ENCODE data around the gene NUP214.
A peak's percentile ranks its signal among the peaks of the same experiment; 100 is the strongest.
"Not testable (repeated sequence)": the region's sequence is repeated elsewhere in the genome, so short reads cannot be mapped to it uniquely, and the experiment has no call there.

NUP214 gene

DNA sequence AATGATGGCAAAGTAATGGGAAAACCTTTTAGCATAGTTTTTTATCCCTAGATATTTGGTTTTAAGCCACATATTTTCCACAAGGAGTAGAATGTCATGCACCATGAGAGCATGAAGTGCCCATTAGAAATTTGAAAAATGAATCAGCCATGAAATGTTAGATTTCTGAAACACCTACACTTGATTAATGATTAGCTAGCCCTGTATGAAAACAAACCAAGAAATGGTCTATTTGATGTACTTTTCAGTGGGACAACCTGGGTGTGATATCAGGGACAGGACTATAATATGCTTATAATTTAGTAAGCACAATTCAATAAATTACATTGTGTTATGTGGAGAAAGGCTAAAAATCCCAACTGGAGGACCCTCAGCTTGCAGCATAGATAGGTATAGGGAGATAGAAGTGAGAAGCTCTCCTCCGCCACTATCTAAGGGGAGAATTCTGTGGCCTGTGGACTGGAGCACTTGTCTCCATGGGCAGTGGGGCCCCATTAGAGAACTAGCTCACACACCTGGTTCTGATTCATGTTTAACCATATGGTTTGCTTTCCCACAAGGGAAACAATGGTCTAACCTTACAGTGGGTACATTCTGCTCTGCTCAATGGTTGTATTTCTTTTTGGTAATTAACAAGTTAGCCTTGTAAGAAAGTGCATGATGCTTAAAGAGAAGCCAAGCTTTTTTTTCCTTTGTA is 35.2 kb downstream of the NUP214 start:
- no peak for DNase-seq (ENCODE audit: low spot score)

DNA sequence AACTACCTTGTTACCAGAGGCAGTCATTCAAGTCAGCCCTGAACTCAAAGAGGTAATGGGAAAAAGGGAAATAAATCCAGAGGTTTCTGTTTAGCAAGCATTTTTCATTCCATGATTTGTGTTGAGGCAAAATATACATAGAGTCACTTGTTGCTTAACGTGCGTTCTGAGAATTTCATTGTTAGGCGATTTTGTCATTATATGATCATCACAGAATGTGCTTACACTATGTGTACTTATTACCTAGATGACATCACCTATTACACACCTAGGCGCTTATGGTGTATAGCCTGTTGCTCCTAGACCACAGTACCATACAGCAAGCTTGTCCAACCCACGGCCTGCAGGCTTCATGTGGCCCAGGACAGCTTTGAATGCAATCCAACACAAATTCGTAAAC is 36.2 kb downstream of the NUP214 start:
- no peak for DNase-seq (ENCODE audit: low spot score)

DNA sequence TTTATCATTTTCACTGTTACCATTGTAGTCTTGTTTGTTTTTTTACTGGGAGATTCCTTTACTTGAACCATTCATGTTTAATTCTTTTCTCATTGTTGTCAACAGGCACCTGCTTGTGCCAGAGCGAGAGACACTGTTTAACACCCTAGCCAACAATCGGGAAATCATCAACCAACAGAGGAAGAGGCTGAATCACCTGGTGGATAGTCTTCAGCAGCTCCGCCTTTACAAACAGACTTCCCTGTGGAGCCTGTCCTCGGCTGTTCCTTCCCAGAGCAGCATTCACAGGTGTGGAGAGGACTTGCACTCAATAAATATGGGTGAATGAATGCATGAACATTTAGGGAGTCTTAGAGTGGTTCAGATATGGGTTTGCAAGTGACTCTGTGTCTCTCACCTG is 37.5 kb downstream of the NUP214 start:
- DNase-seq (ENCODE audit: low spot score), result no peak

DNA sequence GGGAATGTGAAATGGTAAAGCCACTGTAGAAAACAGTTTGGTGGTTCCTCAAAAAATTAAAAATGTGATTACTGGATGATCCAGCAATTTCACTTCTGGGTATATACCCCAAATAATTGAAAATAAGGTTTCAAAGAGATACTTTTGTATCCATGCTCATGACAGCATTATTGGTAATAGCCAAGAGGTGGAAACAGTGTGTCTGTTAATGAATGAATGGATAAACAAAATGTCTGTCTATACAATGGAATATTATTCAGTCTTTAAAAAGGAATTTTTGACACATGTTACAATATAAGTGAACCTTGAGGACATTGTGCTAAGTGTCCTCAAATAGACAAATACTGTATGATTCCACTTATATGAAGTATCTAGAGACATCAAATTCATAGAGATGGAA is 40.1 kb downstream of the NUP214 start:
- DNase-seq (ENCODE audit: low spot score), result no peak

DNA sequence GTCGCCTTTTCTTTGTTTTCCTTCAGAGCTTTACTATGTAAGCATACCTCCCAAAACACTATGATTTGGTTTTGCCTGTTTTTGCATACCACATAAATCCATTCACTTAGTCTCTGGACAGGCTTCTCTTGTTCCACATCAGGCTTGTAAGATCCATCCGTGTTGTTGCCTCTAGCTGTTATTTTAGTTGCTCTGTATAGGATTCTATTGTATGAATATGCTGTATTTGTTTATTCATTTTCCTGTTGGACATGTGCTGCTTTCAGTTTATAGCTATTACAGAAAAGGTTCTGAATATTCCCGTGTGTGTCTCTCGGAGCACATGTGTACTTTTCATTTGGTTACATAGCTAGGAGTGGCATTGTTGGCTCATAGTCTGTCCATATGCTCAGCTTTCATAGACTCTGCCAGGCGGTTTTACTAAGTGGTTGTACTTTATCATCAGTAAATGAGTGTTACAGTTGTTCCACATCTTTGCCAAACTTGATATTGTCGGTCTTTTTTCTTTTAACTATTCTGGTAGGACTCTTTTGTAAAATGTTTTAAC is 41.8 kb downstream of the NUP214 start:
- DNase-seq (ENCODE audit: low spot score), result no peak

DNA sequence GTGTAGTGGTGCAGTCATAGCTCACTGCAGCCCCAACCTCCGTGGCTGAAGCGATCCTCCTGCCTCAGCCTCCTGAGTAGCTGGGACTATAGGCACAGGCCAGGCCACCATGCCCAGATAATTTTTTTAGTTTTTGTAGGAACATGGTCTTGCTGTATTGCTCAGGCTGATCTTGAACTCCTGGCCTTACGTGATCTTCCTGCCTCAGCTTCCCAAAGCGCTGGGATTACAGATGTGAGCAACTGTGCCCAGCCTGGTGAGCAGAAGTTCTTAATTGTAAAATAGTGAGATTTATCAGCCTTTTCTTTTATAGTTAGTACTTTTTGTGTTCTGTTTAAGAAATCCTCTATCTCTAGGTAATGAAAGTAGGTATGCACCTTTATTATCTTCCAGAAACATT is 42.5 kb downstream of the NUP214 start:
- no peak for DNase-seq (ENCODE audit: low spot score)

DNA sequence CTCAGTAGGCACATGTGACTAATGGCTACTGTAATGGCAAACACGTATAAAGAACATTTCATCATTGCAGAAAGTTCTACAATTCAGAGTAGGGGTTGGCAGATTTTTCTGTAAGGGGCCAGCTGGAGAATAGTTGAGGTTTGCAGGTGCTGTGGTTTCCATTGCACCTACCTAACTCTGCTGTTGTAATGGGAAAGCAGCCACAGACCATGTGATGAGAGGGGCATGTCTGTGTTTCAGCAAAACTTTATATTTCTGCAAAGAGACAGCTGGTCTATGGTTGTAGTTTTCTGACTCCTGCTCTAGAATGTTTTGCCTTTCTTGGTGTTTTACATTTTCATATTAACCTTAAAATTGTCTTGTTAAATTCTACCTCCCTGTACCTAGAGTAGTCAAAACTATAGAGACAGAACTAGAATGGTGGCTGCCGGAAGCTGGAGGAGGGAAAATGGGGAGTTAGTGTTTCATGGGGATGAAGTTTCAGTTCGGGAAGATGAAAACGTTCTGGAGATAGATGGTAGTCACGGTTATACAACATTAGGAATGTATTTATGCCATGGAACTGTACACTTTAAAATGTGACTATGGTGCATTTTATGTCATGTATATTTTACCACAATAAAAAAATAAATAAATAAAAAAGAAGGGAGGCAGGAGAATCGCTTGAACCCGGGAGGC is 44.3 kb downstream of the NUP214 start:
- DNase-seq (ENCODE audit: low spot score), result no peak

DNA sequence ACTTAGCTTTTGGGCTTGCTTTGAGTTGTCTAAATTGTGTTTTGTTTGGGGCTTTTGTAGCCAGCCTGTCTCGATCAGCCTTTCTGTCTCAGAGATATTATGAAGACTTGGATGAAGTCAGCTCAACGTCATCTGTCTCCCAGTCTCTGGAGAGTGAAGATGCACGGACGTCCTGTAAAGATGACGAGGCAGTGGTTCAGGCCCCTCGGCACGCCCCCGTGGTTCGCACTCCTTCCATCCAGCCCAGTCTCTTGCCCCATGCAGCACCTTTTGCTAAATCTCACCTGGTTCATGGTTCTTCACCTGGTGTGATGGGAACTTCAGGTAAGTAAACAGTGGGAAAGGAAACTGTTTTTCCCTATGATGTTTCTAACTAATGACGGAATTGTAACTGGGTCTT is 48.6 kb downstream of the NUP214 start:
- DNase-seq (ENCODE audit: low spot score), result no peak

DNA sequence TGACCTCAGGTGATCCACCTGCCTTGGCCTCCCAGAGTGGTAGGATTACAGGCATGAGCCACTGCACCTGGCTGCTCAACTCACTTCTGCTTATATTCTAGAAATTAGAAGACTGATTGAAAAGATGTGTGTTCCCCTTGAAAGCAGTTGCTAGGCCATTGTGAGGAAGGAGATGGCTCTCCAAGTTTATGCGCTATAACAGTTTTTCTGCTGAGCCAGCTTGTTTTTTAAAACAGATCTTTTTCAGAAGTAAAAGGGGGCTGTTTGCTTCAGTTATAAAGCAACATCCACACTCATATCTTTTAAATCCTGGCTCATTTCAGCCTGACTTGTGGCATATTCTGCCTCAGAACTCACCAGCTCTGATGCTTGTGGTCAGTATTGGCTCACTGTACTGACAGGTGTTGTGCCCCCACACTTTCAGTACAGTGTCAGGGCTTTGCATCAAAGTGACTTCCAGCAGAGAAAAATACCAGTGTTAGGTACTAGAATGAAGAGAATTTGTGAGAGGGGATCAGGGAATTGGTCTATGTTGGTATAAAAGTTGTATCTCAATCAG is 49.4 kb downstream of the NUP214 start:
- no peak for DNase-seq (ENCODE audit: low spot score)

DNA sequence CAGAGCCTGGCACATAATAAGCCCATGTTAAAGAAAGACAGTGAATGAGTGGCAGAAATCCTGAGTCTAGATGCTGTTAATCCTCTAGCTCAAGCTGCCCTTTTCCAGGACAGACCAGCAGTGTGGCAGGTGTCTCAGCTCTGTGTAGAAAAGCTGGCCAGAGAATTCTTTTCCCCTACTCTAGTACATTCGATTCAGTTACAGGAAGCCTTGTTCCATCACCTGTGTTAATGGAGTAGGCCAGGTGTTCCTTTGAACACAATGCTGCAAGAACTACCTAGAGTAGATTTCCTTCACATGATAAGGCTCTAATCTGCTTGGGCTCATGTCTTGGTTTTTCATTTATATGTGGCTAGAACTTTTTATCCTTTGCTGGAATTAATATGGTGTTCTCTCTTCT is 52.5 kb downstream of the NUP214 start:
- no peak for DNase-seq (ENCODE audit: low spot score)

DNA sequence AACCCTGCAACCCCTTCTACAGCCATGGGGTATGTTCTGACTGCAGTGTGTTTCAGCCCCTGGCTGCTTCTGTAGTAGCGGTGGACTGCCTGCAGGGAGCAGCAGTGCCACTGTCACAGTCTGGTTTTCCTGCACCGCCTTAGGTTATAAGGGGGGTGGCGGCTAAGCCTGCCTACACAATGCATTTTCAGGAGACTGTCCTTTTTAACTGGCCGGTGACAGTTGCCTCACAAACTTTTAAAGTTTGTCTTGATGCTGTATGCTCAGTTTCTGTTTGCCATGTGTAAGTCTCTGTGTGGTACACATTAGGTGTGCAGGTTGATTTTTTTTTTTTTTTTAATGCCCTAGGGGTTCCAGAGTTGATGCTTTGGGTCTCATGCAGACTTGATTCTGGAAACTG is 53.0 kb downstream of the NUP214 start:
- DNase-seq (ENCODE audit: low spot score), result peak; percentile 48

DNA sequence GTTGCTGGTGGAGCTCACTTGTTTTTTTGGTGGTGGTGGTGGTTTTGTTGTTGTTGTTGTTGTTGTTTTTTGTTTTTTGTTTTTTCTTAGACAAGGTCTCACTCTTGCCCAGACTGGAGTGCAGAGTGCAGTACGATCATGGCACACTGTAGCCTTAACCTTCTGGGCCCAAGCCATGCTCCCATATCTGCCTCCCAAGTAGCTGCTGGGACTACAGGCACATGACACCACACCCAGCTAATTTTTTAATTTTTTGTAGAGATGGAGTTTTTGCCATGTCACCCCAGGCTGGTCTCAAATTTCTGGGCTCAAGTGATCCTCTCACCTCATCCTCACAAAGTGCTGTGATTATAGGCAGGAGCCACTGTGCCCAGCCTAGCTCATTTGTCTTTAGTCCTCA is 53.5 kb downstream of the NUP214 start:
- no peak for DNase-seq (ENCODE audit: low spot score)

DNA sequence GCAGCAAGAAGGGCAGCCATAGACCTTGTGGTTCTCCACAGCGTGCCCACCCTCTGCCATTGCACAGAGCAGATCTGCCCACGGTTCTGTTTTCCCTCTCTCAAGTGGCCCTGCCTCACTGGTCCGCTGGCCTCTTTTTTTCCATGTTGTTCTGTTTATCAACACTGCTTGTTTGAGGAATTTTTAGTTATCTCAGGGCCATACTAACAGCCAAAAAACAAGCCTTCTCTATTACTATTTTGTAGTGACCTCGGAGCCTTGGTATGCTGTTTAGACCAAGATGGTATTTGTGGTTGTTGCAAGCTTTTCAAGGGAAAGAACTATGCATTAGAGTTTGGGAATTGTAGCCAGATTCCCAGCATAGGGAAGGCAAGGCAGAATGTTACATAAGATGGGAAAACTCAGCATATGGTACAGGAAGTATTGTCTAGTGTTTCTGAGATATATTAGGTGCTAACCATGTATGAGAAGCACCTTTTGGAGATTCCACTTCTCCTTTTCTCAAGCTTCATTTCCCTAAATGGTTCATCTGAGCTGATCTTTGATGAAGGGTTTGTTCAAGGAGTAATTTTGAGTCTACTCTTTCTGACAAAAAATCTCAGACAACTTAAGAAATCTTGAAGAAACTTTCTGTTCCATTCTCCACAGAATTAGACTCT is 54.3 kb downstream of the NUP214 start:
- DNase-seq (ENCODE audit: low spot score), result no peak

DNA sequence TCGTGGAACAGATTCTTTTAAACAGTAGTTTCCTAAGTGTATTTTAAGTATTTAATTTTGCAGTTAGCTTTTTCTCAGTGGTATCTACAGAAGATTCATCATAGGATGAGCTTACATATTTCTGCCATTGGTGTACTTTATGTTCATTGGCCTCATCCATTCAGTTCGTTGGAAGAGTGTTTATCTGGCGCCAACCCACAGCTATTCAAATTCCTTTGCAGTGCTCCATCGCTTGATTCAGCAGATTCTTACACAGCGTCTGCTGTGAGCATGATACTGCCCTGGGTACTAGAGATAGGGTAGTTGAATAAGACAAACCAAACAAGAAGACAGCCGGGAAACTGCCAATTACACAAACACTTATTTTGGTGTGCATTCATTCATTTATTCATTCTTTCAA is 55.1 kb downstream of the NUP214 start:
- DNase-seq (ENCODE audit: low spot score), result no peak

DNA sequence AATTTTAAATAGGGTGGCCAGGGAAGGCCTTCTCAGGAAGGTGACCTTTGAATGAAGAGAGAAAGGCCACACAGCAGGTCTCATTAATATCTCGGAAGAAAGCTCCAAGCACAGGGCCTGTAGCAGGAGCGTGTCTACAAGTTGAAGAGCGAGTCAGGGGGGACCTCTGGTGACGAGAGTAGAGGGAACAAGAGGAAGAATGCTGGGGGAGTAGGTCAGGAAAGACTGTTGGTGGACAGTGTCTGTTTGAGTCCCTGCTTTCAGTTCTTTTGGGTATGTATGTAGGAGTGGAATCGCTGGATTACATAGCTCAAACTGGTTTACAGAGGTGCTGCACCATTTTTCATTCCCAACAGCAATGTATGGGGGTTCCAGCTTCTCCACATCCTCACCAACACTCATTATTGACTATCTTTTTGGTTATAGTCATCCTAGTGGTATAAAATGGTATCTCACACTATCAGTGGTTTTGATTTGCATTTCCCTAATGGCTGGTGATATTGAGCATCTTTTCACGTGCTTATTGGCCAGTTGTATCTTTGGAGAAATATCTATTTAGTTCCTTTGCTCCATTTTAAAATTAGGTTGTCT is 55.8 kb downstream of the NUP214 start:
- DNase-seq (ENCODE audit: low spot score), result no peak

DNA sequence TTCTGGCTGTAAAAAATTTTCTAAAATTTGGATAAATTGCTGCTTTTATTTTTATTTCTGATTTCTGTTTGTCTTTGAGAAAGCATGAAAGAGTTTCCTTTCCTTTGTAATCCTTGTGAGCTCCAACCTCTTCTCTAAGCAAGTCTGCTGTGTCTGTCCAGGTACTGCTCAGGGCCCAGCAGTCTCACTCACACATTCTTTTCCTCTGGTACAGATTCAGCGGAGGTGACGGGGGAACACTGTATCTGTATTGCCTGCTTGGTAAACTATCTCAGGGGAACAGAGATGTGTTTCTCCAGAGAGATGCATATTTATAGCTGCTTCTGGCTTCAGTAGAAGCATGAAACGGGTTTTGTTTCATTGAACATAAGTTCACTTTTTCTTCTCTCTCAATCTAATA is 60.5 kb downstream of the NUP214 start:
- DNase-seq (ENCODE audit: low spot score), result no peak

DNA sequence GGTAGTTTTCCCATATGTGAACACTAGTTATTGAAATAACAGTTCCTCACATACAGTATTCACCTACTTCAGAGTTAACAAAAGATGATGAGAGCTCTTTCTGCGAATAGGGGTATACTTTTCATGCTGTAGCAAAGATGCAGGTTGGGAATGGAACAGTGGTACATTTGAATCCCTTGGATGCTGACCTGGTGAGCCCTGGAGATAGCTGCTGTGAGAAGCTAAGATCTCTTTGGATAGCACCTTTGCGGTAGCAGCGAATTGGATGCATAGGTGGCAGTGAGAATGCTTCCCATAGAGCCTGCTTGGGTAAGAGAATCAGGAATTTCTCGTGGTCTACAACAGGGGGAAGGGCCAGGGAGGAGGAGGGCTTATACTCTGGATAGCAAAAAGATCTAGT is 61.2 kb downstream of the NUP214 start:
- DNase-seq (ENCODE audit: low spot score), result no peak

DNA sequence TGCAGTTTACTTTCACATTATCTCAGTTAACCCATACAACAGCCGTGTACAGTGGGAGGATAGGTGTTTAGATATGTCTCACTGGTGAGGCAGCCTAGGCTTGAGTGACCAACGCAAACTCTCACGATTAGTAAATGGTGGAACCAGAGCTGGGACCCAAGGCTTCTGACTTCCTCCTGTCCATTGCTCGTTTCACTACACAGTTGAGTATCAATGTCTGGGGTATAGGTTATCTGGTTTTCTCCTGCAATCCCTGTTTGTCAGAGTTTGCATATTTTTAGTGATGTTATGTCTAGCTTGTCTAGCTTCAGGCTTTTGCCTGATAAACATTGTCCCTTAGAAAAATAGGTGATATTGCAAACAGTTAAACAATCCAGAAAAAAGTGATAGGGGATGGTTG is 62.6 kb downstream of the NUP214 start:
- no peak for DNase-seq (ENCODE audit: low spot score)

DNA sequence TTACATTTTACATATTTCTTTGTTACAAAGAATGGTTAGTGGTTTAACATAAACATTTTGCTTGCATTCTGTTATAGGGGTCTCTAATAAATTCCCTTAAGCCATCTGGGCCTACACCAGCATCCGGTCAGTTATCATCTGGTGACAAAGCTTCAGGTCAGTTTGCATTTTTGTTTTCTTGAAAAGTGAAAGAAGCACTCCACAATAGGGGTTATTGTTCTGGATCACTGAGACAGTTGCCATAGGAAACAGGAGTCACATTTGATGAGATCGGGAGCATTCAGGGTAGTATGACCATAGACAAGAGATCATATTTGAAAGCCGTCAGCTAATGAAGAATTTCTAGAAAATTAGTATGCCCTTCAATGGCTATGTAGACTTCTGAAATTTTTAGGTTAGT is 63.6 kb downstream of the NUP214 start:
- no peak for DNase-seq (ENCODE audit: low spot score)

DNA sequence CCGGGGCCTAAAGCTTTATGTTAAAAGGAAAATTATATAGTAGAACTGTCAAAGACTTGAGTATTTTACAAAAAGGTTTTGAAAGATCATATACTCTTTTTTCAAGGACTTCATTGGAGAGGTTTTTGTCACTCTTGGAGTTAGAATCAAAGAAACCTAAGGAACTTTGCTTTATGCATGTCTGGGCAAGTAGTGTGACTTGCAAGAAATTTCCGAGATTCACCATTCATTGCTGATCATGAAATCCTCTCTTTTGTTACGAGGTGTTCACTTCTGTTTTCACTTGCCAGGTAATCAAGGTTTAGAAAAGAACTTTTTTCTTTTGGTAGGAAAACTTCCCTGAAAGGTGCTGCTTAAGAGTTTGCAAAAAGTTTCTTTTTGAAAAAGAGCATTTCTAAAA is 64.8 kb downstream of the NUP214 start:
- DNase-seq (ENCODE audit: low spot score), result no peak

DNA sequence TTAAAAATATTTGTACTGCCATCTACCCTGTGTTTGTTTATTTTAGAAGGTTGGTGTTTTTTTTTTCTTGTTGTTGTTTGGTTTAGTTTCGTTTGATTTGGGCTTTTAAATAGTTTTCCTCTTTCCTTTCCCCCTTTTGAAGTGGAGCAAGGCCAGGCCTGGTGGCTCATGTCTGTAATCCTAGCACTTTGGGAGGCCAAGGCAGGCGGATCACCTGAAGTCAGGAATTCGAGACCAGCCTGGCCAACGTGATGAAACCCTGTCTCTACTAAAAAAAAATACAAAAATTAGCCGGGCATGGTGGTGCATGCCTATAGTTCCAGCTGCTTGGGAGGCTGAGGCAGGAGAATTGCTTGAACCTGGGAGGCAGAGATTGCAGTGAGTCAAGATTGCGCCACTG is 65.6 kb downstream of the NUP214 start:
- not testable (repeated sequence) for DNase-seq (ENCODE audit: low spot score)

DNA sequence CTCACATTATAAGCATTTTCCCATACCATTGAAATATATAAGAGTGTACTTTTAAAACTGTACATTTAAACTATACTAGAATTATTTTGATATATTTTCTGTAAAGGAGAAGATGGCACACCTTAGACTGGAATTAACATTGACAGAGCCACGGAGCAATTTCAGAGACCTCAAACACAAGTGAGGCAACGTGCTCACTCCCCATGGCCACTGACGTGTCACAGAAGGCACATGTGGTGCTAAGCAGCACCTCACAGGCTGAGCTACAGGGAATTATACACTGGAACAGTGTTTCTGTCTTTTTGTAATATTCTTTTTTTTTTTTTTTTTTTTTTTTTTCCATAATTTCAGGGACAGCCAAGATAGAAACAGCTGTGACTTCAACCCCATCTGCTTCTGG is 66.5 kb downstream of the NUP214 start:
- no peak for DNase-seq (ENCODE audit: low spot score)

DNA sequence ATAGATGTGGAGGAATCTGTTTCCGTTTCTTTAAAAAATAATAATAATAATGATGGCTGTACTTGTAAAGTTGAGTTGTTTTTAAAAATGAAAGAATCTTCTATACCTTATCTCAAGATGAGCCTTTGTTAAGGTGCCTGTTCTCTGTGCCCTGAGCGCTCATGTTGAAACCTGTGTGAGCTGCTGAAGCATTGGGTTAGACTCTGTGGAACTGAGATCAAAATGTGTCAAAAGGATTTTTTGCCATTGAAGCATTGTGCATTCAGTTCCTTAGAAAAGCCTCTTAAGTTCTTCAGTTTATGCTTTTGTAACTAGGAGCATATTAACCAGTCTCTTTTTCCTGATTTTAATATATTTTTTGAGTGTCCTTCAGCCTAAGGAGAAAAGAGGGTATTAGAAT is 67.7 kb downstream of the NUP214 start:
- DNase-seq (ENCODE audit: low spot score), result no peak
